22Rv1 (cell line): ENCODE data around the gene SYT13.

ENCODE experiments used
- H3K27ac ChIP-seq: fragments of 450-650 bp; 2 replicates; pipeline ENCODE4 v1.5.1; 2017
- CTCF ChIP-seq: fragments of 450-650 bp; IDR thresholded peaks from 2 replicates; pipeline ENCODE4 v1.5.1; 2017; ENCODE audit warnings: mild to moderate bottlenecking
- ZFX ChIP-seq: fragments of 450-650 bp; IDR thresholded peaks from 2 replicates; pipeline ENCODE4 v1.6.1; 2017; ENCODE audit warnings: antibody characterized with exemption, borderline replicate concordance

SYT13 gene

GRCh38 chr11:45305874-45306623, 19.9 kb upstream of the SYT13 start:
- no peak overlapping the region for H3K27ac ChIP-seq

GRCh38 chr11:45304992-45305335, 18.8 kb upstream of the SYT13 start:
- TF ChIP-seq ZFX: no peak
- TF ChIP-seq CTCF: no peak
- H3K27ac ChIP-seq: no peak overlapping the region

More at GRCh38 chr11:45305874-45306623, 19.9 kb upstream of the SYT13 start:
- TF ChIP-seq CTCF: no peak
- TF ChIP-seq ZFX: no peak

GRCh38 chr11:45304111-45304991, 18.2 kb upstream of the SYT13 start:
- H3K27ac ChIP-seq: no peak overlapping the region
- TF ChIP-seq ZFX: no peak
- no peak for TF ChIP-seq CTCF

GRCh38 chr11:45303316-45303715, 17.2 kb upstream of the SYT13 start:
- no peak overlapping the region for H3K27ac ChIP-seq
- TF ChIP-seq ZFX (no peak), CTCF (no peak)

GRCh38 chr11:45301537-45302246, 15.6 kb upstream of the SYT13 start:
- no peak overlapping the region for H3K27ac ChIP-seq
- TF ChIP-seq CTCF (no peak), ZFX (no peak)

GRCh38 chr11:45300715-45301114, 14.6 kb upstream of the SYT13 start:
- no peak overlapping the region for H3K27ac ChIP-seq
- TF ChIP-seq CTCF: no peak
- TF ChIP-seq ZFX: no peak
